ENCODE measurements around the gene PDS5B. TPM values are rescaled to one million over a fixed set of nuclear protein-coding genes. Genes with fewer than 3 reads are reported as not detected.

Gene PDS5B
- total RNA-seq, 1 experiment from 2014 or later = 44.3 TPM

- TF ChIP-seq ZNF317 (CRISPR knock-in tag; IDR thresholded peaks at IDR 0.05; ENCODE audit: borderline replicate concordance, low read depth) (no peak), ERG (CRISPR knock-in tag; IDR thresholded peaks at IDR 0.05) (no peak)
These were observed 44.0 kb upstream of the PDS5B start (continued) for GRCh38 chr13:32542221-32542620.

GRCh38 chr13:32545083-32545482 lies 41.2 kb upstream of the PDS5B start:
- Mint-ChIP-seq H3K9me3 (no peaks in the 10 kb centered on the region), H3K4me1 (no peaks in the 10 kb centered on the region), H3K36me3 (no peaks in the 10 kb centered on the region), H3K27me3 (ENCODE audit: low read depth) (no peaks in the 10 kb centered on the region; the same call in 1 of the 2 replicates), H3K4me3 (no peak overlapping the region), H3K27ac (no peak overlapping the region)
- no peak for ATAC-seq
- TF ChIP-seq CDX4 (CRISPR knock-in tag; IDR thresholded peaks at IDR 0.05; ENCODE audit: borderline replicate concordance) = no peak
- no peak for TF ChIP-seq JUN (CRISPR knock-in tag; IDR thresholded peaks at IDR 0.05)
- no peak for TF ChIP-seq ZNF263 (CRISPR knock-in tag; IDR thresholded peaks at IDR 0.05; ENCODE audit: low read depth)
- TF ChIP-seq RORB (CRISPR knock-in tag; IDR thresholded peaks at IDR 0.05) = no peak
- TF ChIP-seq FOXK1 (CRISPR knock-in tag; IDR thresholded peaks at IDR 0.05) = no peak
- TF ChIP-seq FOXJ3 (CRISPR knock-in tag; IDR thresholded peaks at IDR 0.05; ENCODE audit: borderline replicate concordance) = no peak
- TF ChIP-seq, protein P1, sequence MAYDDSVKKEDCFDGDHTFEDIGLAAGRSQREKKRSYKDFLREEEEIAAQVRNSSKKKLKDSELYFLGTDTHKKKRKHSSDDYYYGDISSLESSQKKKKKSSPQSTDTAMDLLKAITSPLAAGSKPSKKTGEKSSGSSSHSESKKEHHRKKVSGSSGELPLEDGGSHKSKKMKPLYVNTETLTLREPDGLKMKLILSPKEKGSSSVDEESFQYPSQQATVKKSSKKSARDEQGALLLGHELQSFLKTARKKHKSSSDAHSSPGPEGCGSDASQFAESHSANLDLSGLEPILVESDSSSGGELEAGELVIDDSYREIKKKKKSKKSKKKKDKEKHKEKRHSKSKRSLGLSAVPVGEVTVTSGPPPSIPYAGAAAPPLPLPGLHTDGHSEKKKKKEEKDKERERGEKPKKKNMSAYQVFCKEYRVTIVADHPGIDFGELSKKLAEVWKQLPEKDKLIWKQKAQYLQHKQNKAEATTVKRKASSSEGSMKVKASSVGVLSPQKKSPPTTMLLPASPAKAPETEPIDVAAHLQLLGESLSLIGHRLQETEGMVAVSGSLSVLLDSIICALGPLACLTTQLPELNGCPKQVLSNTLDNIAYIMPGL (CRISPR knock-in tag; IDR thresholded peaks at IDR 0.05) = no peak
- TF ChIP-seq, protein P2, sequence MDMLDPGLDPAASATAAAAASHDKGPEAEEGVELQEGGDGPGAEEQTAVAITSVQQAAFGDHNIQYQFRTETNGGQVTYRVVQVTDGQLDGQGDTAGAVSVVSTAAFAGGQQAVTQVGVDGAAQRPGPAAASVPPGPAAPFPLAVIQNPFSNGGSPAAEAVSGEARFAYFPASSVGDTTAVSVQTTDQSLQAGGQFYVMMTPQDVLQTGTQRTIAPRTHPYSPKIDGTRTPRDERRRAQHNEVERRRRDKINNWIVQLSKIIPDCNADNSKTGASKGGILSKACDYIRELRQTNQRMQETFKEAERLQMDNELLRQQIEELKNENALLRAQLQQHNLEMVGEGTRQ (CRISPR knock-in tag; IDR thresholded peaks at IDR 0.05) = no peak
- TF ChIP-seq MAX (CRISPR knock-in tag; IDR thresholded peaks at IDR 0.05) = no peak
- TF ChIP-seq, protein P3, sequence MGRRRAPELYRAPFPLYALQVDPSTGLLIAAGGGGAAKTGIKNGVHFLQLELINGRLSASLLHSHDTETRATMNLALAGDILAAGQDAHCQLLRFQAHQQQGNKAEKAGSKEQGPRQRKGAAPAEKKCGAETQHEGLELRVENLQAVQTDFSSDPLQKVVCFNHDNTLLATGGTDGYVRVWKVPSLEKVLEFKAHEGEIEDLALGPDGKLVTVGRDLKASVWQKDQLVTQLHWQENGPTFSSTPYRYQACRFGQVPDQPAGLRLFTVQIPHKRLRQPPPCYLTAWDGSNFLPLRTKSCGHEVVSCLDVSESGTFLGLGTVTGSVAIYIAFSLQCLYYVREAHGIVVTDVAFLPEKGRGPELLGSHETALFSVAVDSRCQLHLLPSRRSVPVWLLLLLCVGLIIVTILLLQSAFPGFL (CRISPR knock-in tag; IDR thresholded peaks at IDR 0.05; ENCODE audit: borderline replicate concordance) = no peak
- TF ChIP-seq ZNF138 (CRISPR knock-in tag; conservative IDR thresholded peaks at IDR 0.05) = no peak
- no peak for TF ChIP-seq CREB1 (CRISPR knock-in tag; IDR thresholded peaks at IDR 0.05)
- no peak for TF ChIP-seq ATF3 (CRISPR knock-in tag; conservative IDR thresholded peaks at IDR 0.05)
- no peak for TF ChIP-seq ZNF512 (CRISPR knock-in tag; IDR thresholded peaks at IDR 0.05; ENCODE audit: borderline replicate concordance)
- no peak for TF ChIP-seq NFATC4 (CRISPR knock-in tag; IDR thresholded peaks at IDR 0.05)
- no peak for TF ChIP-seq NFYB (CRISPR knock-in tag; conservative IDR thresholded peaks at IDR 0.05; ENCODE audit: low read depth)
- no peak for TF ChIP-seq TEAD4 (CRISPR knock-in tag; IDR thresholded peaks at IDR 0.05)
- TF ChIP-seq, protein P4, sequence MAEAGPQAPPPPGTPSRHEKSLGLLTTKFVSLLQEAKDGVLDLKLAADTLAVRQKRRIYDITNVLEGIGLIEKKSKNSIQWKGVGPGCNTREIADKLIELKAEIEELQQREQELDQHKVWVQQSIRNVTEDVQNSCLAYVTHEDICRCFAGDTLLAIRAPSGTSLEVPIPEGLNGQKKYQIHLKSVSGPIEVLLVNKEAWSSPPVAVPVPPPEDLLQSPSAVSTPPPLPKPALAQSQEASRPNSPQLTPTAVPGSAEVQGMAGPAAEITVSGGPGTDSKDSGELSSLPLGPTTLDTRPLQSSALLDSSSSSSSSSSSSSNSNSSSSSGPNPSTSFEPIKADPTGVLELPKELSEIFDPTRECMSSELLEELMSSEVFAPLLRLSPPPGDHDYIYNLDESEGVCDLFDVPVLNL (CRISPR knock-in tag; IDR thresholded peaks at IDR 0.05; ENCODE audit: borderline replicate concordance, low read depth) = no peak
- no peak for TF ChIP-seq JAZF1 (CRISPR knock-in tag; IDR thresholded peaks at IDR 0.05)
- TF ChIP-seq, protein P5, sequence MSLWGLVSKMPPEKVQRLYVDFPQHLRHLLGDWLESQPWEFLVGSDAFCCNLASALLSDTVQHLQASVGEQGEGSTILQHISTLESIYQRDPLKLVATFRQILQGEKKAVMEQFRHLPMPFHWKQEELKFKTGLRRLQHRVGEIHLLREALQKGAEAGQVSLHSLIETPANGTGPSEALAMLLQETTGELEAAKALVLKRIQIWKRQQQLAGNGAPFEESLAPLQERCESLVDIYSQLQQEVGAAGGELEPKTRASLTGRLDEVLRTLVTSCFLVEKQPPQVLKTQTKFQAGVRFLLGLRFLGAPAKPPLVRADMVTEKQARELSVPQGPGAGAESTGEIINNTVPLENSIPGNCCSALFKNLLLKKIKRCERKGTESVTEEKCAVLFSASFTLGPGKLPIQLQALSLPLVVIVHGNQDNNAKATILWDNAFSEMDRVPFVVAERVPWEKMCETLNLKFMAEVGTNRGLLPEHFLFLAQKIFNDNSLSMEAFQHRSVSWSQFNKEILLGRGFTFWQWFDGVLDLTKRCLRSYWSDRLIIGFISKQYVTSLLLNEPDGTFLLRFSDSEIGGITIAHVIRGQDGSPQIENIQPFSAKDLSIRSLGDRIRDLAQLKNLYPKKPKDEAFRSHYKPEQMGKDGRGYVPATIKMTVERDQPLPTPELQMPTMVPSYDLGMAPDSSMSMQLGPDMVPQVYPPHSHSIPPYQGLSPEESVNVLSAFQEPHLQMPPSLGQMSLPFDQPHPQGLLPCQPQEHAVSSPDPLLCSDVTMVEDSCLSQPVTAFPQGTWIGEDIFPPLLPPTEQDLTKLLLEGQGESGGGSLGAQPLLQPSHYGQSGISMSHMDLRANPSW (CRISPR knock-in tag; conservative IDR thresholded peaks at IDR 0.05; ENCODE audit: low read depth) = no peak
- ChIA-PET POLR2A (no interaction called here), CTCF (interaction anchor here (1.5 kb wide), 2 partner anchors 36 to 41 kb away, joined by 4 to 5 read pairs; partner anchors contain the start of gene PDS5B)
- no peak for DNase-seq (ENCODE audit: low spot score)
